Stimulated activated CD4-positive, alpha-beta T cell treated with anti-CD3 and anti-CD28 coated beads, TNF-alpha, amount 100 ng/mL, for 1 hour (primary cell): ENCODE data around the gene EML6.

ENCODE experiments used
- DNase-seq, 3 donors: peaks; one replicate each; pipeline ENCODE4 v3.0.0-alpha.2; 2020; ENCODE audit warnings: low read depth in 3 of 3, low spot score in 1 of 3

Gene EML6

GRCh38 chr2:54907663-54908062 lies 184.2 kb downstream of the EML6 start:
- no peak for DNase-seq

GRCh38 chr2:54908591-54908990 lies 185.1 kb downstream of the EML6 start:
- no peak for DNase-seq

GRCh38 chr2:54909001-54909400 lies 185.5 kb downstream of the EML6 start:
- no peak for DNase-seq

- DNase-seq, result no peak
Measured at GRCh38 chr2:54912305-54912704, 188.8 kb downstream of the EML6 start.

- DNase-seq, result no peak
Measured at GRCh38 chr2:54912893-54913292, 189.4 kb downstream of the EML6 start.

GRCh38 chr2:54914637-54915036 lies 191.2 kb downstream of the EML6 start:
- no peak for DNase-seq

GRCh38 chr2:54915101-54915500 lies 191.6 kb downstream of the EML6 start:
- DNase-seq, result no peak

- no peak for DNase-seq
Measured at GRCh38 chr2:54916637-54917036, 193.2 kb downstream of the EML6 start.

- DNase-seq, result no peak
Measured at GRCh38 chr2:54918647-54919280, 195.3 kb downstream of the EML6 start.

- DNase-seq, result no peak
Measured at GRCh38 chr2:54920660-54921059, 197.2 kb downstream of the EML6 start.

GRCh38 chr2:54924121-54924520 lies 200.7 kb downstream of the EML6 start:
- no peak for DNase-seq

- no peak for DNase-seq
Measured at GRCh38 chr2:54925022-54925421, 201.6 kb downstream of the EML6 start.

- no peak for DNase-seq
Measured at GRCh38 chr2:54927085-54927750, 203.8 kb downstream of the EML6 start.

- DNase-seq, result no peak
Measured at GRCh38 chr2:54927751-54928615, 204.5 kb downstream of the EML6 start.

GRCh38 chr2:54928719-54929118 lies 205.3 kb downstream of the EML6 start:
- no peak for DNase-seq

- DNase-seq, result no peak
Measured at GRCh38 chr2:54931473-54931872, 208.0 kb downstream of the EML6 start.

GRCh38 chr2:54935389-54935788 lies 211.9 kb downstream of the EML6 start:
- no peak for DNase-seq

GRCh38 chr2:54936766-54937165 lies 213.3 kb downstream of the EML6 start:
- no peak for DNase-seq

- no peak for DNase-seq
Measured at GRCh38 chr2:54939446-54940118, 216.1 kb downstream of the EML6 start.

GRCh38 chr2:54940723-54941122 lies 217.3 kb downstream of the EML6 start:
- DNase-seq, result no peak

GRCh38 chr2:54941248-54941984 lies 218.0 kb downstream of the EML6 start:
- no peak for DNase-seq
